K562 (cell line): ENCODE measurements around the gene TBRG4. TPM values are rescaled to one million over a fixed set of nuclear protein-coding genes. Genes with fewer than 3 reads are reported as not detected.

ENCODE experiments used
- DIDO1 ChIP-seq: fragments of 450-650 bp; IDR thresholded peaks from 2 replicates; pipeline ENCODE4 v1.6.1; 2016; ENCODE audit warnings: low read depth, missing biosample characterization, missing genetic modification characterization
- DMBX1 ChIP-seq: fragments of 250-450 bp; sonication (Bioruptor Pico); IDR thresholded peaks from 2 replicates; pipeline ENCODE4 v1.8.0; 2022; ENCODE audit warnings: inconsistent platforms, mild to moderate bottlenecking, moderate library complexity, borderline replicate concordance
- JUNB ChIP-seq: fragments of 450-650 bp; formaldehyde crosslinking; conservative IDR thresholded peaks from 2 replicates; pipeline ENCODE4 v1.4.0; 2020; ENCODE audit warnings: mild to moderate bottlenecking
- JUND ChIP-seq, 2 experiments: IDR thresholded peaks; 2 replicates in 1 of 2; 3 replicates in 1 of 2; pipeline ENCODE4 v1.6.1; 2011; ENCODE audit warnings: borderline replicate concordance in 2 of 2, low read depth in 2 of 2, low read length in 2 of 2, improper control_type of control experiment in 1 of 2, missing biosample characterization in 1 of 2, missing genetic modification characterization in 1 of 2, missing genetic modification reagents in 1 of 2
- NCOA1 ChIP-seq: fragments of 450-650 bp; IDR thresholded peaks from 2 replicates; pipeline ENCODE4 v1.6.1; 2016; ENCODE audit warnings: low read depth
- NCOA6 ChIP-seq: fragments of 450-650 bp; IDR thresholded peaks from 2 replicates; pipeline ENCODE4 v1.6.1; 2017; ENCODE audit warnings: mild to moderate bottlenecking
- NFXL1 ChIP-seq: fragments of 450-650 bp; formaldehyde crosslinking; IDR thresholded peaks from 2 replicates; pipeline ENCODE4 v1.4.0; 2021; ENCODE audit warnings: mild to moderate bottlenecking
- POLR2AphosphoS2 ChIP-seq: IDR thresholded peaks from 2 replicates; pipeline ENCODE4 v1.6.1; 2012; ENCODE audit warnings: low read length, improper control_type of control experiment
- PTTG1 ChIP-seq: fragments of 450-650 bp; IDR thresholded peaks from 2 replicates; pipeline ENCODE4 v1.6.1; 2016; ENCODE audit warnings: low read depth, mild to moderate bottlenecking, missing genetic modification characterization, missing compliant biosample characterization
- RUNX1 ChIP-seq: sonication (generic); IDR thresholded peaks from 2 replicates; pipeline ENCODE4 v1.6.1; 2016; ENCODE audit warnings: antibody characterized with exemption, low read depth
- SIN3B ChIP-seq: fragments of 450-650 bp; IDR thresholded peaks from 2 replicates; pipeline ENCODE4 v1.6.1; 2017; ENCODE audit warnings: low read depth, mild to moderate bottlenecking, moderate library complexity
- SIRT6 ChIP-seq: IDR thresholded peaks from one replicate; pipeline ENCODE4 v1.6.1; 2012; ENCODE audit warnings: low read depth, mild to moderate bottlenecking, control low read depth, inconsistent platforms, low read length, moderate library complexity
- SRSF3 ChIP-seq: fragments of 200-400 bp; formaldehyde crosslinking; IDR thresholded peaks from 2 replicates; pipeline ENCODE4 v1.6.1; 2016; ENCODE audit warnings: mild to moderate bottlenecking, low read length, moderate library complexity; ENCODE audit not compliant: insufficient read depth
- TEAD2 ChIP-seq: fragments of 450-650 bp; IDR thresholded peaks from 2 replicates; pipeline ENCODE4 v1.6.1; 2016; ENCODE audit warnings: missing genetic modification characterization, control low read depth, missing compliant biosample characterization
- ZNF212 ChIP-seq: fragments of 450-650 bp; formaldehyde crosslinking; IDR thresholded peaks from 2 replicates; pipeline ENCODE4 v1.4.0; 2020; ENCODE audit warnings: mild to moderate bottlenecking
- ZNF764 ChIP-seq: fragments of 250-450 bp; sonication (Bioruptor Pico); IDR thresholded peaks from 2 replicates; pipeline ENCODE4 v1.4.0; 2020; ENCODE audit warnings: low read depth, mild to moderate bottlenecking, moderate library complexity
- polyA plus RNA-seq, 8 experiments: library from polyadenylated mRNA; depleted of rRNA in 4 of 8; stranded (reverse) in 5 of 8; unstranded in 3 of 8; fragments of >200 nt; fragmentation: Nextera tagmentation in 2 of 8; fragmentation: Illumina TruSeq in 1 of 8; extraction: Ambion mirVana in 2 of 8; extraction: Trizol in 1 of 8; gene quantifications; 2 replicates each; pipeline versions ENCODE4 v1.2.1 to v1.2.3, GENCODE V29; 2011 to 2014; ENCODE audit warnings: inconsistent platforms in 1 of 8, missing spikeins in 1 of 8
- total RNA-seq, 7 experiments: library from RNA; depleted of rRNA in 6 of 7; stranded (reverse); fragments of >200 nt in 6 of 7; fragmentation: Illumina TruSeq in 2 of 7; extraction: Trizol in 2 of 7; gene quantifications; 2 replicates each; pipeline versions ENCODE4 v1.2.1 to v1.2.3, GENCODE V29; 2011 to 2021; ENCODE audit warnings: low replicate concordance in 1 of 7
- TF ChIP-seq, protein P1 (sequence below): IDR thresholded peaks from 2 replicates; pipeline ENCODE4 v1.6.1; 2011; ENCODE audit warnings: borderline replicate concordance, low read depth, mild to moderate bottlenecking, moderate library complexity, low read length; ENCODE audit not compliant: insufficient read depth, poor library complexity, severe bottlenecking
- TF ChIP-seq, protein P2 (sequence below): fragments of 450-650 bp; formaldehyde crosslinking; IDR thresholded peaks from 2 replicates; pipeline ENCODE4 v1.4.0; 2022; ENCODE audit warnings: missing genetic modification characterization
- TF ChIP-seq, protein P3 (sequence below): fragments of 250-450 bp; sonication (Bioruptor Pico); IDR thresholded peaks from 2 replicates; pipeline ENCODE4 v1.8.0; 2021; ENCODE audit warnings: moderate library complexity, mild to moderate bottlenecking, inconsistent platforms
- TF ChIP-seq, protein P4 (sequence below): fragments of 250-450 bp; sonication (Bioruptor Pico); IDR thresholded peaks from 2 replicates; pipeline ENCODE4 v1.5.0; 2020; ENCODE audit warnings: mild to moderate bottlenecking
- TF ChIP-seq, protein P5 (sequence below): IDR thresholded peaks from 3 replicates; pipeline ENCODE4 v1.6.1; 2011; ENCODE audit warnings: borderline replicate concordance, mild to moderate bottlenecking; ENCODE audit not compliant: insufficient read length, insufficient read depth

The TBRG4 gene
- total and polyA plus RNA-seq, 9 of the 15 experiments (the other 6 are each of a cell fraction or from before 2014, with no cell fraction given) = 11.2 to 322 (median 216) TPM

DNA sequence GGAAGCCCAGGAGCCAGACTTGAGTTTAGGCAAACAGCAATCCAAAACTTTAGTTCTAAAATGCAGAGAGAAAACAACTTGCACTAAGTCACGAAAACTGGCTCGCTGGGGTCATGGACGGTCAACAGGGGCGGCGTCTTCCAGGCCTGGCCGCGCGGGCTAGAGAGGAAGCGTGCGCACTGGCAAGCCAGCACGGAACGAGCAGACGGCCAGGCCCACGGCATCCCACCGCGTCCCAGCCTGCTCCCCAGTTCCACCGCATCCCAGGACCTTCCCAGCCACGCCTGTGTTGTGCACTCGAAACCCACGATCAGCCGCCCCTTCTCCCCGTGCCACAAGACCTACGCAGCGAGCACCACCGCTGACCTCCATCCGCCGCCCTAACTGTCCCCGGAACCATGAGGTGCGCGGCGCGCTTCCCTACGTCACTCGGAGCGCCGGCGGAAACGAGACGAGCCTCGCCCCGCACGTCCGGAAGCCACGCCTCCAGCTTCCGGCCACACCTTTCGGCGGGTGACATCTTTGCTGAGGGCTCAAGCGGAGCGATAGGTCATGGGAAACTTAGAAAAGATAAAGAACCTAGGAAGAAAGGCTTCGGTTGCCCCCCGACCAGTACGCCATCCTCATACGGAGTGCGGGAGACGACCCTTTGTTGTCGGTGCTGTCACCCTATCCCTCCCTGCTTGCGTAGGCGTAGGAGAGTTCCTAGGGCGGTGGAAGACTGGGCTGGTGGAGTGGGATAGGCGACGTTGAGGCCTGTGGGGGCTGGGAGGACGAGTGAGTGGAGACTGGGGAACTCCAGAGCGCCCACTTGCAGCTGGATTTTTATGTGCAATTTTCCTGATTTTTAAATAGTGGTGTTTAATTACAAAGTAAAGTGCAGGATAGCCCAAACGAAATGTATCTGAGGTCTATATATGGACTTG, at the start of gene TBRG4 (continued):
- TF ChIP-seq, protein P1, sequence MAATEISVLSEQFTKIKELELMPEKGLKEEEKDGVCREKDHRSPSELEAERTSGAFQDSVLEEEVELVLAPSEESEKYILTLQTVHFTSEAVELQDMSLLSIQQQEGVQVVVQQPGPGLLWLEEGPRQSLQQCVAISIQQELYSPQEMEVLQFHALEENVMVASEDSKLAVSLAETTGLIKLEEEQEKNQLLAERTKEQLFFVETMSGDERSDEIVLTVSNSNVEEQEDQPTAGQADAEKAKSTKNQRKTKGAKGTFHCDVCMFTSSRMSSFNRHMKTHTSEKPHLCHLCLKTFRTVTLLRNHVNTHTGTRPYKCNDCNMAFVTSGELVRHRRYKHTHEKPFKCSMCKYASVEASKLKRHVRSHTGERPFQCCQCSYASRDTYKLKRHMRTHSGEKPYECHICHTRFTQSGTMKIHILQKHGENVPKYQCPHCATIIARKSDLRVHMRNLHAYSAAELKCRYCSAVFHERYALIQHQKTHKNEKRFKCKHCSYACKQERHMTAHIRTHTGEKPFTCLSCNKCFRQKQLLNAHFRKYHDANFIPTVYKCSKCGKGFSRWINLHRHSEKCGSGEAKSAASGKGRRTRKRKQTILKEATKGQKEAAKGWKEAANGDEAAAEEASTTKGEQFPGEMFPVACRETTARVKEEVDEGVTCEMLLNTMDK = no peak
- TF ChIP-seq, protein P2, sequence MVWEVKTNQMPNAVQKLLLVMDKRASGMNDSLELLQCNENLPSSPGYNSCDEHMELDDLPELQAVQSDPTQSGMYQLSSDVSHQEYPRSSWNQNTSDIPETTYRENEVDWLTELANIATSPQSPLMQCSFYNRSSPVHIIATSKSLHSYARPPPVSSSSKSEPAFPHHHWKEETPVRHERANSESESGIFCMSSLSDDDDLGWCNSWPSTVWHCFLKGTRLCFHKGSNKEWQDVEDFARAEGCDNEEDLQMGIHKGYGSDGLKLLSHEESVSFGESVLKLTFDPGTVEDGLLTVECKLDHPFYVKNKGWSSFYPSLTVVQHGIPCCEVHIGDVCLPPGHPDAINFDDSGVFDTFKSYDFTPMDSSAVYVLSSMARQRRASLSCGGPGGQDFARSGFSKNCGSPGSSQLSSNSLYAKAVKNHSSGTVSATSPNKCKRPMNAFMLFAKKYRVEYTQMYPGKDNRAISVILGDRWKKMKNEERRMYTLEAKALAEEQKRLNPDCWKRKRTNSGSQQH (CRISPR knock-in tag) = no peak
- TF ChIP-seq SIN3B = peak; percentile 96
- no peak for TF ChIP-seq DMBX1 (CRISPR knock-in tag)
- no peak for TF ChIP-seq NFXL1 (CRISPR knock-in tag)
- TF ChIP-seq ZNF212 (CRISPR knock-in tag) = no peak
- TF ChIP-seq POLR2AphosphoS2 = peak; percentile 81; the same call in 1 of the 2 replicates
- TF ChIP-seq NCOA1 = peak; percentile 42; the same call in 1 of the 2 replicates
- TF ChIP-seq RUNX1 = no peak
- no peak for TF ChIP-seq JUNB (CRISPR knock-in tag)
- TF ChIP-seq TEAD2 (tag) = no peak
- peak; percentile 41; the same call in 1 of the 2 replicates for TF ChIP-seq DIDO1
- no peak for TF ChIP-seq PTTG1
- TF ChIP-seq JUND (IDR thresholded peaks at IDR 0.05; ENCODE audit: borderline replicate concordance, low read depth, low read length) = no peak; the same call in 1 of the 2 replicates
- TF ChIP-seq JUND (tag; IDR thresholded peaks at IDR 0.05; ENCODE audit: borderline replicate concordance, low read depth, low read length) = peak; percentile 52; the same call in 1 of the 3 replicates
- TF ChIP-seq, protein P3, sequence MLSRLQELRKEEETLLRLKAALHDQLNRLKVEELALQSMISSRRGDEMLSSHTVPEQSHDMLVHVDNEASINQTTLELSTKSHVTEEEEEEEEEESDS (CRISPR knock-in tag) = no peak
- TF ChIP-seq, protein P4, sequence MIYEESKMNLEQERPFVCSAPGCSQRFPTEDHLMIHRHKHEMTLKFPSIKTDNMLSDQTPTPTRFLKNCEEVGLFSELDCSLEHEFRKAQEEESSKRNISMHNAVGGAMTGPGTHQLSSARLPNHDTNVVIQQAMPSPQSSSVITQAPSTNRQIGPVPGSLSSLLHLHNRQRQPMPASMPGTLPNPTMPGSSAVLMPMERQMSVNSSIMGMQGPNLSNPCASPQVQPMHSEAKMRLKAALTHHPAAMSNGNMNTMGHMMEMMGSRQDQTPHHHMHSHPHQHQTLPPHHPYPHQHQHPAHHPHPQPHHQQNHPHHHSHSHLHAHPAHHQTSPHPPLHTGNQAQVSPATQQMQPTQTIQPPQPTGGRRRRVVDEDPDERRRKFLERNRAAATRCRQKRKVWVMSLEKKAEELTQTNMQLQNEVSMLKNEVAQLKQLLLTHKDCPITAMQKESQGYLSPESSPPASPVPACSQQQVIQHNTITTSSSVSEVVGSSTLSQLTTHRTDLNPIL (CRISPR knock-in tag) = no peak
- TF ChIP-seq NCOA6 = no peak
- TF ChIP-seq SIRT6 = no peak
- no peak; the same call in 1 of the 2 replicates for TF ChIP-seq ZNF764 (CRISPR knock-in tag)
- TF ChIP-seq SRSF3 = no peak
- TF ChIP-seq, protein P5, sequence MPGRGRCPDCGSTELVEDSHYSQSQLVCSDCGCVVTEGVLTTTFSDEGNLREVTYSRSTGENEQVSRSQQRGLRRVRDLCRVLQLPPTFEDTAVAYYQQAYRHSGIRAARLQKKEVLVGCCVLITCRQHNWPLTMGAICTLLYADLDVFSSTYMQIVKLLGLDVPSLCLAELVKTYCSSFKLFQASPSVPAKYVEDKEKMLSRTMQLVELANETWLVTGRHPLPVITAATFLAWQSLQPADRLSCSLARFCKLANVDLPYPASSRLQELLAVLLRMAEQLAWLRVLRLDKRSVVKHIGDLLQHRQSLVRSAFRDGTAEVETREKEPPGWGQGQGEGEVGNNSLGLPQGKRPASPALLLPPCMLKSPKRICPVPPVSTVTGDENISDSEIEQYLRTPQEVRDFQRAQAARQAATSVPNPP = no peak
